Measurements from ENCODE around the gene CCDC142.
A peak's percentile ranks its signal among the peaks of the same experiment; 100 is the strongest.

The CCDC142 gene

DNA sequence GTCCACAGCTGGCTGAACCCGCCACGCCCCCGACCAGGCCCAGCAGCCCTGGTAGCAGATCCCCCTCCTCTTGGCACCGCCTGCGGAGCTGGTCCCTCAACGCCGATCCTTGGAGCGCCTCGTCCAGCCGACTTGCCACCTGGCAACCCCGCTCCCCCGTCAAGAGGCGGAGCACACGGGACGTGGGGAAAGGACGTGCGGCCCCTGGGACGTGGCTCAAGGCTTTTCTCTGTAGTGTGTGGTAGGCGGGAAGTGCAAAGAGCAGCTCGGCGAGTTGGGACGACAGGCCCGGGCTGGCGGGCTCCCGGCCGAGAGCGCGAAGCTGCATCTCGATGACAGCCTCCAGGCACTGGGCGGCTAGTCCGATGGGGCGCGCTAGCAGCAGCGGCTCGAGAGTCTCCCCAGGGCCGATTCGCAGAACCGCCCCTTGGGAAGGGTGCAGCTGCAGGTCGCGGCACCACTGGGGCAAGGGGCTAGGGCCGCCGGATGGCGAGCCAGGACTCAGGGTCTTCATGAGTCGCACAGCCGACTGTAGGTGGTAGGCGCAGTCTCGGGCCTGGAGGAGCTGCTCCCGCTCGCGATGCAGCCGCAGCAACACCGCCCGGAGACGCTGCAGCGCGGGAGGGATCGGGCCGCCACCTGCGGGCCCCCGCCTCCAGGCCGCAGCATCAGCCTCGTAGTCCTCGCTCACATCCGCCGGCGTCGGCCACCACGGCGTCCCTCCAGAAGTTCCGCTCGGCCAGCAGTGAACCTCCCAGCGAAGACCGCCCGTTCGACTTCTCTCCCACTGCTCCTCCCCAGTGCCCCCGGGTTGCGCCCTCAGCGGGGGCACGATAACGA is 617 bp downstream of the CCDC142 start:
- CTCF ChIA-PET: interaction anchor here (0.9 to 5.3 kb wide), 34 partner anchors 8 to 147 kb away, joined by 3 to 106 read pairs (median 5); partner anchors contain the start of genes AUP1, HTRA2, INO80B and LBX2
- DNase-seq (ENCODE audit: extremely low spot score): peak; percentile 67
- TF ChIP-seq, protein P1, sequence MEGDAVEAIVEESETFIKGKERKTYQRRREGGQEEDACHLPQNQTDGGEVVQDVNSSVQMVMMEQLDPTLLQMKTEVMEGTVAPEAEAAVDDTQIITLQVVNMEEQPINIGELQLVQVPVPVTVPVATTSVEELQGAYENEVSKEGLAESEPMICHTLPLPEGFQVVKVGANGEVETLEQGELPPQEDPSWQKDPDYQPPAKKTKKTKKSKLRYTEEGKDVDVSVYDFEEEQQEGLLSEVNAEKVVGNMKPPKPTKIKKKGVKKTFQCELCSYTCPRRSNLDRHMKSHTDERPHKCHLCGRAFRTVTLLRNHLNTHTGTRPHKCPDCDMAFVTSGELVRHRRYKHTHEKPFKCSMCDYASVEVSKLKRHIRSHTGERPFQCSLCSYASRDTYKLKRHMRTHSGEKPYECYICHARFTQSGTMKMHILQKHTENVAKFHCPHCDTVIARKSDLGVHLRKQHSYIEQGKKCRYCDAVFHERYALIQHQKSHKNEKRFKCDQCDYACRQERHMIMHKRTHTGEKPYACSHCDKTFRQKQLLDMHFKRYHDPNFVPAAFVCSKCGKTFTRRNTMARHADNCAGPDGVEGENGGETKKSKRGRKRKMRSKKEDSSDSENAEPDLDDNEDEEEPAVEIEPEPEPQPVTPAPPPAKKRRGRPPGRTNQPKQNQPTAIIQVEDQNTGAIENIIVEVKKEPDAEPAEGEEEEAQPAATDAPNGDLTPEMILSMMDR (IDR thresholded peaks at IDR 0.05; ENCODE audit: control extremely low read depth, extremely low read depth, low read depth, missing control alignments): no peak

GRCh38 chr2:74481431-74481830 is 1.4 kb downstream of the CCDC142 start:
- TF ChIP-seq, protein P1 (IDR thresholded peaks at IDR 0.05; ENCODE audit: control extremely low read depth, extremely low read depth, low read depth, missing control alignments): no peak
- DNase-seq (ENCODE audit: extremely low spot score): no peak
- ChIA-PET CTCF (interaction anchor here (0.8 to 5.3 kb wide), 16 partner anchors 8 to 232 kb away, joined by 3 to 106 read pairs (median 8); partner anchors contain the start of genes MOGS, MRPL53, PCGF1 and WBP1), POLR2A (interaction anchor here (0.6 to 1.2 kb wide), 5 partner anchors 14 to 658 kb away, joined by 3 to 4 read pairs (median 3); no protein-coding TSS in a partner anchor)

More for the DNA sequence above, 617 bp downstream of the CCDC142 start:
- POLR2A ChIA-PET: interaction anchor here (0.6 to 1.9 kb wide), 5 partner anchors 10 to 304 kb away, joined by 3 to 4 read pairs (median 4); partner anchors contain the start of genes INO80B and MRPL53

GRCh38 chr2:74474899-74475298 is 7.9 kb downstream of the CCDC142 start:
- TF ChIP-seq, protein P1 (IDR thresholded peaks at IDR 0.05; ENCODE audit: control extremely low read depth, extremely low read depth, low read depth, missing control alignments): peak; percentile 43
- no peak for DNase-seq (ENCODE audit: extremely low spot score)
- ChIA-PET CTCF (interaction anchor here (1.1 to 4.1 kb wide), 18 partner anchors 8 to 652 kb away, joined by 3 to 27 read pairs (median 5); partner anchors contain the start of genes CCDC142, INO80B, MOGS and TTC31), POLR2A (interaction anchor here (1.0 kb wide), 1 partner anchor 17 kb away, joined by 4 read pairs; the partner anchor contains the start of gene WBP1)

GRCh38 chr2:74474481-74474880 is 8.3 kb downstream of the CCDC142 start:
- CTCF ChIA-PET: interaction anchor here (1.1 to 4.1 kb wide), 15 partner anchors 9 to 652 kb away, joined by 3 to 27 read pairs (median 5); partner anchors contain the start of genes CCDC142, INO80B, MOGS and TTC31
- DNase-seq (ENCODE audit: extremely low spot score): no peak
- POLR2A ChIA-PET: interaction anchor here (0.7 to 0.8 kb wide), 2 partner anchors 16 to 19 kb away, joined by 3 to 4 read pairs; partner anchors contain the start of gene WBP1
- TF ChIP-seq, protein P1 (IDR thresholded peaks at IDR 0.05; ENCODE audit: control extremely low read depth, extremely low read depth, low read depth, missing control alignments): no peak

DNA sequence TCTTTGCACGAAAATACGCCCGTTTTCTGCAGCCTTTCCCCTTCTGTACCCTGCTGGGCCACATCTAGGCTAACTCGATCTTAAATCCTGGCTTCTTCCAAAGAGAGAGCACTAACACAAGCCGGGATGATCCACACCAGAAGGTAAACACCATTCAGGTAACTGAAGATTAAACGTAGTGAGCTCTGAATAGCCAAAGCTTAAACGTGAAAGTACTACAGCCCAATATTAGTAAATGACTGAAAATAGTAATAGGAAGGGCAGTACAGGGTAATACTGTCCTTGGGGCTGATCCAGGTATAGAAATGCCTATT is 9.9 kb downstream of the CCDC142 start:
- TF ChIP-seq, protein P1 (IDR thresholded peaks at IDR 0.05; ENCODE audit: control extremely low read depth, extremely low read depth, low read depth, missing control alignments): no peak

More for the DNA sequence above, 9.9 kb downstream of the CCDC142 start:
- POLR2A ChIA-PET: interaction anchor here (0.8 to 2.3 kb wide), 2 partner anchors 15 to 66 kb away, joined by 3 to 8 read pairs; partner anchors contain the start of gene WBP1
- DNase-seq (ENCODE audit: extremely low spot score): no peak
- CTCF ChIA-PET: interaction anchor here (1.0 to 4.1 kb wide), 6 partner anchors 9 to 114 kb away, joined by 3 to 27 read pairs (median 14); partner anchors contain the start of genes CCDC142, INO80B, TTC31 and WBP1

All from GM10248 (cell line).